Gastrocnemius medialis (tissue), 4 donors: ENCODE data around the gene LAMTOR2.

Experiments used
- POLR2A ChIP-seq, 2 donors: fragments of 450-650 bp; IDR thresholded peaks; one replicate each; pipeline ENCODE4 v1.6.1; 2017; ENCODE audit warnings: antibody characterized with exemption in 2 of 2, mild to moderate bottlenecking in 2 of 2, moderate library complexity in 2 of 2
- TF ChIP-seq, protein P1 (sequence below), 5 experiments: fragments of 450-650 bp in 3 of 5; fragments of 200-600 bp in 2 of 5; sonication (generic) in 2 of 5; IDR thresholded peaks in 4 of 5; conservative IDR thresholded peaks in 1 of 5; 1 replicate in 4 of 5; 2 replicates in 1 of 5; pipeline ENCODE4 v1.5.1; 2016 to 2019; ENCODE audit warnings: antibody characterized with exemption in 5 of 5, mild to moderate bottlenecking in 3 of 5, moderate library complexity in 3 of 5

DNA sequence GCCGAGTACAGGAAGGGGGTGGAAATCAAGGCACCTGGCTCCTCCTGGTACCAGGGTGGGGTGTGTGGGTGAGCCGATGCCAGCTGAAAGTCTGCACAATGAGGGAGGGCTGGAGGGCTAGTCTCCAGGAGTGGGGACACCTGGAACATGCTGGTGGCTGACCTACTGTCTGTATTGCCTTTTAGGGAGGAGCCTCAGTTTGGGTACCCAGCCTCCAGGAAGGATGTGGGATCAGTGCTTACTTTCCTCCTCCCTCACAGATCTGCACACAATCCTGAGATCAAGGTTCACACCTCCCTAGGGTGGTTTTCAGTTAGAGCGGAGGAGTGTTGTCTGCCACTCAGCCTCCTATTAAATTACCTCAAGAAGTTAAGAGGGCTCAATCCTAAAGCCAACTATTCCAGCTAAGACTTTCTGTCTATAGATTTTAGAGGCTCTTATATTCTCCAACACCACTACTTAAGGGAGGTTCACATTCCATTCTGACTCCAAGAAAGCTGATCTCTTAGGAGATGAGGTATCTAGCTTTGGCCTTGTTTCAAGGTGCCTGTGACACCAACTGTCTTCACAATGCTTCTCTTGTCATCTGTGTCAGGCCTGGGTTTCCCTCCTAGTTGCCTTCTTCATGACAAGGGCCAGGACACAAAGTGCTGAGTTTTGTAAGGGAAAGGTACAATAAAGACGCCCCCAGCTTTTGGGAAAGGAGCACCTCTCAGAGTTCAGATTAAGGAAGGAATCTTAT is 49.6 kb upstream of the LAMTOR2 start:
- TF ChIP-seq, protein P1, sequence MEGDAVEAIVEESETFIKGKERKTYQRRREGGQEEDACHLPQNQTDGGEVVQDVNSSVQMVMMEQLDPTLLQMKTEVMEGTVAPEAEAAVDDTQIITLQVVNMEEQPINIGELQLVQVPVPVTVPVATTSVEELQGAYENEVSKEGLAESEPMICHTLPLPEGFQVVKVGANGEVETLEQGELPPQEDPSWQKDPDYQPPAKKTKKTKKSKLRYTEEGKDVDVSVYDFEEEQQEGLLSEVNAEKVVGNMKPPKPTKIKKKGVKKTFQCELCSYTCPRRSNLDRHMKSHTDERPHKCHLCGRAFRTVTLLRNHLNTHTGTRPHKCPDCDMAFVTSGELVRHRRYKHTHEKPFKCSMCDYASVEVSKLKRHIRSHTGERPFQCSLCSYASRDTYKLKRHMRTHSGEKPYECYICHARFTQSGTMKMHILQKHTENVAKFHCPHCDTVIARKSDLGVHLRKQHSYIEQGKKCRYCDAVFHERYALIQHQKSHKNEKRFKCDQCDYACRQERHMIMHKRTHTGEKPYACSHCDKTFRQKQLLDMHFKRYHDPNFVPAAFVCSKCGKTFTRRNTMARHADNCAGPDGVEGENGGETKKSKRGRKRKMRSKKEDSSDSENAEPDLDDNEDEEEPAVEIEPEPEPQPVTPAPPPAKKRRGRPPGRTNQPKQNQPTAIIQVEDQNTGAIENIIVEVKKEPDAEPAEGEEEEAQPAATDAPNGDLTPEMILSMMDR (IDR thresholded peaks at IDR 0.05 in 4 of 5, conservative IDR thresholded peaks at IDR 0.05 in 1 of 5): no peak
- no peak for TF ChIP-seq POLR2A (IDR thresholded peaks at IDR 0.05)
